ENCODE results near the gene APOL4. TPM values are rescaled to one million over a fixed set of nuclear protein-coding genes. Genes with fewer than 3 reads are reported as not detected.

The APOL4 gene
- total RNA-seq, 2 experiments from 2014 or later: 0.18 TPM

GRCh38 chr22:36197514-36198146 is 4.0 kb downstream of the APOL4 start:
- Mint-ChIP-seq H3K36me3 (ENCODE audit: low read depth) (no peaks in the 10 kb centered on the region), H3K27ac (peak overlapping the region; percentile 39), H3K4me1 (ENCODE audit: low read depth) (peaks cover 30% of the 10 kb centered on the region), H3K9me3 (no peaks in the 10 kb centered on the region), H3K27me3 (no peaks in the 10 kb centered on the region), H3K4me3 (no peak overlapping the region)
- peak; percentile 59 for DNase-seq
- intact Hi-C loops (cut with micrococcal nuclease): no loop called here
- ATAC-seq: peak; percentile 77
- CTCF ChIA-PET: interaction anchor here (0.7 to 3.7 kb wide), 6 partner anchors 16 to 285 kb away, joined by 3 to 17 read pairs (median 6); no protein-coding TSS in a partner anchor
- POLR2A ChIA-PET: interaction anchor here (1.1 to 1.8 kb wide), 3 partner anchors 12 to 41 kb away, joined by 3 to 6 read pairs (median 3); no protein-coding TSS in a partner anchor
- TF ChIP-seq, protein P1, sequence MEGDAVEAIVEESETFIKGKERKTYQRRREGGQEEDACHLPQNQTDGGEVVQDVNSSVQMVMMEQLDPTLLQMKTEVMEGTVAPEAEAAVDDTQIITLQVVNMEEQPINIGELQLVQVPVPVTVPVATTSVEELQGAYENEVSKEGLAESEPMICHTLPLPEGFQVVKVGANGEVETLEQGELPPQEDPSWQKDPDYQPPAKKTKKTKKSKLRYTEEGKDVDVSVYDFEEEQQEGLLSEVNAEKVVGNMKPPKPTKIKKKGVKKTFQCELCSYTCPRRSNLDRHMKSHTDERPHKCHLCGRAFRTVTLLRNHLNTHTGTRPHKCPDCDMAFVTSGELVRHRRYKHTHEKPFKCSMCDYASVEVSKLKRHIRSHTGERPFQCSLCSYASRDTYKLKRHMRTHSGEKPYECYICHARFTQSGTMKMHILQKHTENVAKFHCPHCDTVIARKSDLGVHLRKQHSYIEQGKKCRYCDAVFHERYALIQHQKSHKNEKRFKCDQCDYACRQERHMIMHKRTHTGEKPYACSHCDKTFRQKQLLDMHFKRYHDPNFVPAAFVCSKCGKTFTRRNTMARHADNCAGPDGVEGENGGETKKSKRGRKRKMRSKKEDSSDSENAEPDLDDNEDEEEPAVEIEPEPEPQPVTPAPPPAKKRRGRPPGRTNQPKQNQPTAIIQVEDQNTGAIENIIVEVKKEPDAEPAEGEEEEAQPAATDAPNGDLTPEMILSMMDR (IDR thresholded peaks at IDR 0.05): no peak

GRCh38 chr22:36197065-36197440 is 4.6 kb downstream of the APOL4 start:
- no peak for DNase-seq
- ATAC-seq: no peak
- Mint-ChIP-seq H3K27ac (peak overlapping the region; percentile 39), H3K36me3 (ENCODE audit: low read depth) (no peaks in the 10 kb centered on the region), H3K4me3 (no peak overlapping the region), H3K4me1 (ENCODE audit: low read depth) (peaks cover 29% of the 10 kb centered on the region), H3K9me3 (no peaks in the 10 kb centered on the region), H3K27me3 (no peaks in the 10 kb centered on the region)
- ChIA-PET POLR2A (no interaction called here), CTCF (interaction anchor here (1.1 to 3.7 kb wide), 4 partner anchors 20 to 286 kb away, joined by 3 to 17 read pairs (median 8); no protein-coding TSS in a partner anchor)
- TF ChIP-seq, protein P1 (IDR thresholded peaks at IDR 0.05): no peak
- intact Hi-C loops (cut with micrococcal nuclease): no loop called here

GRCh38 chr22:36196254-36197064 is 5.2 kb downstream of the APOL4 start:
- ATAC-seq (no peak), DNase-seq (no peak)
- no peak overlapping the region for H3K27ac Mint-ChIP-seq
- H3K4me1 Mint-ChIP-seq (ENCODE audit: low read depth): peaks cover 27% of the 10 kb centered on the region
- TF ChIP-seq, protein P1 (IDR thresholded peaks at IDR 0.05): no peak
- intact Hi-C loops (cut with micrococcal nuclease): no loop called here
- no peaks in the 10 kb centered on the region for H3K9me3 Mint-ChIP-seq
- ChIA-PET CTCF (interaction anchor here (1.1 to 3.7 kb wide), 10 partner anchors 12 to 90 kb away, joined by 3 to 20 read pairs (median 6); partner anchors contain the start of gene APOL2), POLR2A (no interaction called here)
- no peaks in the 10 kb centered on the region for H3K36me3 Mint-ChIP-seq (ENCODE audit: low read depth)
- H3K27me3 Mint-ChIP-seq: no peaks in the 10 kb centered on the region
- no peak overlapping the region for H3K4me3 Mint-ChIP-seq

- no peak overlapping the region for H3K4me3 Mint-ChIP-seq
- intact Hi-C loops (cut with micrococcal nuclease): no loop called here
- DNase-seq: peak; percentile 70
- POLR2A ChIA-PET: no interaction called here
- TF ChIP-seq, protein P1 (IDR thresholded peaks at IDR 0.05): peak; percentile 76
- peak; percentile 65 for ATAC-seq
- CTCF ChIA-PET: interaction anchor here (0.7 to 3.7 kb wide), 16 partner anchors 9 to 292 kb away, joined by 3 to 20 read pairs (median 4); partner anchors contain the start of gene APOL2
- peaks cover 27% of the 10 kb centered on the region for H3K4me1 Mint-ChIP-seq (ENCODE audit: low read depth)
- H3K27ac Mint-ChIP-seq: no peak overlapping the region
- H3K27me3 Mint-ChIP-seq: no peaks in the 10 kb centered on the region
- no peaks in the 10 kb centered on the region for H3K9me3 Mint-ChIP-seq
- no peaks in the 10 kb centered on the region for H3K36me3 Mint-ChIP-seq (ENCODE audit: low read depth)
Observed at GRCh38 chr22:36194971-36195370, 6.6 kb downstream of the APOL4 start.

All from activated CD8-positive, alpha-beta T cell treated with anti-CD3 and anti-CD28 coated beads for 36 hours (primary cell).